Natural killer cell treated with Interleukin-12 subunit alpha and Interleukin-12 subunit beta and Interleukin-15 and Interleukin-18, amount 100 ng/mL, for 72 hours (primary cell): Measurements from ENCODE around the gene ZDHHC9. TPM values are rescaled to one million over a fixed set of nuclear protein-coding genes. Genes with fewer than 3 reads are reported as not detected.

Source experiments
- ATAC-seq, 2 donors: fragments of 150-1000 bp; cut with Tn5 transposase in 1 of 2; sonication (Bioruptor Pico), chemical (Tn5 transposase) in 1 of 2; 2 replicates each; pipeline ENCODE4 v1.10.0; 2021
- DNase-seq: peaks from one replicate; pipeline ENCODE4 v3.0.0; 2022; ENCODE audit warnings: low spot score
- H3K27ac Mint-ChIP-seq, 2 donors: 1 replicate in 1 of 2; 2 replicates in 1 of 2; pipeline ENCODE4 v1.8.0; 2022; ENCODE audit warnings: mixed read lengths in 2 of 2, mild to moderate bottlenecking in 1 of 2, moderate library complexity in 1 of 2
- H3K27me3 Mint-ChIP-seq, 2 donors: 1 replicate in 1 of 2; 2 replicates in 1 of 2; pipeline ENCODE4 v1.8.0; 2022; ENCODE audit warnings: mixed read lengths in 2 of 2
- H3K36me3 Mint-ChIP-seq: one replicate; pipeline ENCODE4 v1.8.0; 2022; ENCODE audit warnings: mixed read lengths
- H3K4me1 Mint-ChIP-seq, 2 donors: 1 replicate in 1 of 2; 2 replicates in 1 of 2; pipeline ENCODE4 v1.8.0; 2022; ENCODE audit warnings: low read depth in 2 of 2, mixed read lengths in 2 of 2, mild to moderate bottlenecking in 1 of 2
- H3K4me3 Mint-ChIP-seq: one replicate; pipeline ENCODE4 v1.8.0; 2022; ENCODE audit warnings: mixed read lengths
- H3K9me3 Mint-ChIP-seq: 2 replicates; pipeline ENCODE4 v1.8.0; 2022; ENCODE audit warnings: mixed read lengths
- total RNA-seq, 2 donors: library from RNA; stranded (reverse); gene quantifications; one replicate each; pipeline ENCODE4 v1.2.3, GENCODE V29; 2022

ZDHHC9 gene
- total RNA-seq, 2 donors from 2014 or later = 10.3 to 11.1 TPM

- no peaks in the 10 kb centered on the region for H3K27me3 Mint-ChIP-seq
- ATAC-seq (no peak), DNase-seq (no peak)
- peaks cover under 1% of the 10 kb centered on the region for H3K9me3 Mint-ChIP-seq
- peaks cover 63 to 67% of the 10 kb centered on the region in 2 donors for H3K4me1 Mint-ChIP-seq
- H3K27ac Mint-ChIP-seq = peak overlapping the region; percentile 96 to 99
- peak overlapping the region; percentile 79 for H3K4me3 Mint-ChIP-seq
- H3K36me3 Mint-ChIP-seq = no peaks in the 10 kb centered on the region
Measured at GRCh38 chrX:129773649-129774458, 69.8 kb downstream of the ZDHHC9 start.

DNA sequence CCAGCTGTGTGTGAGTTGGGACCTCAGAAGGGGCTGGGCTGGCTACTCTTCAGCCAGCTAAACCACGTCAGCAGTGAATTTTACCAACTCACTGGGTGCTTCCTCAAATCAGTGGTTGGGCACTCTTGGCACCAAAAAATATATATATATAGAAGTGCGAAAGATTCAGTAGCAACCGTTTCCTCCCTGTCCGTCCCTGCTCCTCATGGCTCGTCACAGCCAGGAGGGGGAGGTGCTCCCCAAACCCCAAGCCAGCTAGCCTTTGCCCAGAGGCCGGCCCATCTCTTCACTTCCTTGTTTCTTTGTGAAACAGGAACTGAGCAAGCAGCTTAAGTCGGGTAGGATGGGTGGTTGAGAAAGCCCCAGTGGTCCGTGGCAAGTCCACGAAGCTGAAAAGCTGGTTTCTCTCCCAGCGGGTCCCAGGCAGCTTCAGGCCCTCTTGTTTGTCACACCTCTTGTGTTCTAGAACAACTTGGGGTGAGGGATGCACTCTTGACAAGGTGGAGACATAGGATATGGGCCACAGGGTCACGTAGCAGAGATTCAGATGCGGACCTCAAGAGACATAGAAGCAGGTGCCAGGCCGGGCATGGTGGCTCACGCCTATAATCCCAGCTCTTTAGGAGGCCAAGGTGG is 70.8 kb downstream of the ZDHHC9 start:
- Mint-ChIP-seq H3K27me3 (no peaks in the 10 kb centered on the region), H3K4me1 (peaks cover 65 to 69% of the 10 kb centered on the region in 2 donors), H3K36me3 (no peaks in the 10 kb centered on the region), H3K9me3 (no peaks in the 10 kb centered on the region), H3K4me3 (peak overlapping the region; percentile 78), H3K27ac (peak overlapping the region; percentile 96 to 99)
- peak; percentile 78 to 89 for ATAC-seq
- DNase-seq = peak; percentile 92

- H3K27ac Mint-ChIP-seq = peak overlapping the region; percentile 85 to 96
Measured at GRCh38 chrX:129771266-129771995, 72.3 kb downstream of the ZDHHC9 start.

DNA sequence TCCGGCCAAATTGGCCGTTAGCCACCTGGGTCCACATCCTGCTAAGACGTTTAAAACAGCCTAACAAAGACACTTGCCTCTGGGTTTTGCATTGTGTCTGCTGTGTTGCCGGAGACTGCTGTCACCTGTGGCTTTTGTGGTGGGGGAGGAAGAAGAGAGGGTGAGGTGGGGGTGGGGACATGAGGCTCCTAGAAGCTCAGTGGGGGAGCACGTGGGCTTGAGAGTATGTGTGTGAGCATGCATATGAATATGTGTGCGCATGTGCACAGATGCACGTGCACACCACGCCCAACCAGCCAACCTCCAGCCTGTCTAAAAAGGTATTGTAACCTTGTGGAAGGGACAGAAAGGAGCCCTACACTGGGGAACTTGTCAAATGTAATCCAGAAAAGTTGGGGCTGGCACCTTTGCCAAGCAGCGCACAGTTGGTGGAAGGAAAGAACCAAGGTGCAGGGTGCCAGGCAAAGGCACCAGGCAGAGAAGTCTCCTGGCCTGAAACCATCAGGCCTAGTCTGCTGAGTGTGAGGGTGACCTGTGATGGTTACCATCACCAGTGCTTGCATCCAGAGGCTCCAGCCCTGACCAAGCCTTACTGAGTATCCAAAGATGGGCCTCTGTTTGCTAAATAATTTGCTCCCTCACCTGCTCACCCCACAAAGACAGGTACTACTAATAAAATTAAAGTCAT is 74.1 kb downstream of the ZDHHC9 start:
- Mint-ChIP-seq H3K27me3 (no peaks in the 10 kb centered on the region), H3K4me3 (peak overlapping the region; percentile 52), H3K36me3 (no peaks in the 10 kb centered on the region), H3K9me3 (no peaks in the 10 kb centered on the region), H3K27ac (peak overlapping the region; percentile 78 to 79), H3K4me1 (peaks cover 48 to 53% of the 10 kb centered on the region in 2 donors)
- DNase-seq (no peak), ATAC-seq (peak; percentile 71 to 81)

More at GRCh38 chrX:129771266-129771995, 72.3 kb downstream of the ZDHHC9 start:
- H3K9me3 Mint-ChIP-seq = no peaks in the 10 kb centered on the region
- peak overlapping the region; percentile 71 for H3K4me3 Mint-ChIP-seq
- H3K27me3 Mint-ChIP-seq = no peaks in the 10 kb centered on the region
- peaks cover 53 to 59% of the 10 kb centered on the region in 2 donors for H3K4me1 Mint-ChIP-seq
- DNase-seq = no peak
- no peak for ATAC-seq
- no peaks in the 10 kb centered on the region for H3K36me3 Mint-ChIP-seq

- no peak for DNase-seq
- Mint-ChIP-seq H3K4me3 (peak overlapping the region; percentile 52), H3K27ac (peak overlapping the region; percentile 78 to 79), H3K9me3 (no peaks in the 10 kb centered on the region), H3K4me1 (peaks cover 40 to 46% of the 10 kb centered on the region in 2 donors), H3K36me3 (no peaks in the 10 kb centered on the region), H3K27me3 (no peaks in the 10 kb centered on the region)
- no peak for ATAC-seq
Measured at GRCh38 chrX:129768586-129769466, 74.9 kb downstream of the ZDHHC9 start.

DNA sequence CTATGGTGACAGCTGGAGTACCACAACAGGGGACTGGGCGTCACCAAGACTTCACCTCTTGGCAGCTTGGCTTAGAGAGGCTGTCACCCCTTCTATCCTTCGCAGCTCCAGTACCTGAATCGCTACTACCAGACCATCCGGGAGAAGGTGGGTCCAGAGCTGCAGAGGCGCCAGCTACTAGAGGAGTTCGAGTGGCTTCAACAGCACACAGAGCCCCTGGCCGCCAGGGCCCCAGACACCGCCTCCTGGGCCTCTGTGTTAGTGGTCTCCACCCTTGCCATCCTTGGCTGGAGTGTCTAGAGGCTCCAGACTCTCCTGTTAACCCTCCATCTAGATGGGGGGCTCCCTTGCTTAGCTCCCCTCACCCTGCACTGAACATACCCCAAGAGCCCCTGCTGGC is 75.5 kb downstream of the ZDHHC9 start:
- ATAC-seq (no peak), DNase-seq (no peak)
- H3K36me3 Mint-ChIP-seq = no peaks in the 10 kb centered on the region
- no peak overlapping the region for H3K4me3 Mint-ChIP-seq
- no peaks in the 10 kb centered on the region for H3K27me3 Mint-ChIP-seq
- H3K27ac Mint-ChIP-seq = peak overlapping the region; percentile 78 to 79
- peaks cover 36 to 42% of the 10 kb centered on the region in 2 donors for H3K4me1 Mint-ChIP-seq
- H3K9me3 Mint-ChIP-seq = no peaks in the 10 kb centered on the region

GRCh38 chrX:129763666-129764065 is 80.0 kb downstream of the ZDHHC9 start:
- Mint-ChIP-seq H3K36me3 (no peaks in the 10 kb centered on the region), H3K27me3 (no peaks in the 10 kb centered on the region), H3K27ac (no peak overlapping the region), H3K4me3 (no peak overlapping the region), H3K4me1 (peaks cover 28 to 41% of the 10 kb centered on the region in 2 donors), H3K9me3 (no peaks in the 10 kb centered on the region)
- no peak for ATAC-seq
- DNase-seq = no peak

DNA sequence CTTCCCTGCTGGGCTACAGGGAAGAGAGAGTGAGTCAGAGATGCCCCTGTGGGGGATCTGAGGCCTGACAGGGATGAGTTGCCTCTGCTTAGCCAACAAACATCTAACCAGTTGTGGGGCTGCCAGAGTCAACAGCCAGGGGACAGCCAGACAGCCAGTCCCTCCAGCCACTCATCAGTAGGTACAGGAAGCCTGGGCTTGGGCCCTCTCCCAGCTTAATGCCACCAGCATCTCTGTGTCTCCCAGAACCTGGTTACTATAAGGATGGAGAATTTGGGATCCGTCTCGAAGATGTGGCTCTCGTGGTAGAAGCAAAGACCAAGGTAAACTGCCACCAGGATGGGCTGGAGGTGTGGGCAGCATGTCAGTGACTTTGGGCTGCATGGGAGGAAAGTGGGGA is 81.2 kb downstream of the ZDHHC9 start:
- DNase-seq (no peak), ATAC-seq (no peak)
- H3K9me3 Mint-ChIP-seq = no peaks in the 10 kb centered on the region
- H3K36me3 Mint-ChIP-seq = no peaks in the 10 kb centered on the region
- H3K27ac Mint-ChIP-seq = no peak overlapping the region
- H3K4me3 Mint-ChIP-seq = no peak overlapping the region
- H3K27me3 Mint-ChIP-seq = no peaks in the 10 kb centered on the region
- H3K4me1 Mint-ChIP-seq = peaks cover 34 to 46% of the 10 kb centered on the region in 2 donors

- no peak for ATAC-seq
- Mint-ChIP-seq H3K4me1 (peaks cover 35 to 46% of the 10 kb centered on the region in 2 donors), H3K36me3 (no peaks in the 10 kb centered on the region), H3K27me3 (no peaks in the 10 kb centered on the region), H3K9me3 (no peaks in the 10 kb centered on the region), H3K27ac (no peak overlapping the region), H3K4me3 (no peak overlapping the region)
- no peak for DNase-seq
Measured at GRCh38 chrX:129761596-129761995, 82.1 kb downstream of the ZDHHC9 start.

DNA sequence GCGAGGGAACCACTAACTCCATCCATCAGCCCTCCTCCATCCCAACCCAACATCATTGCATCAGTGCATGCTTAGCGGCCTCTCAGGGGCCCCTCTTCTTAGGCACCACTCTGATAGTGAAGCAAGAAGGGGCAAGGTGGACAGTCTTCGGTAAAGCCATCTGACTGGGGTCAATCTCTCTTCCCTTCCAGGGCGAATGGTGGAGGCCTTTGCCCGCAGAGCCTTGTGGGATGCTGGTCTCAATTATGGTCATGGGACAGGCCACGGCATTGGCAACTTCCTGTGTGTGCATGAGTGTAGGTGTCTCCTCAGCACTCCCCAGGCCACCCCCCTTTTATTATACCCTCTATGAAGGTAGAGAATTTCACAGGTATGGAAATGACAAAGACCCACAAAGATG is 82.7 kb downstream of the ZDHHC9 start:
- ATAC-seq (no peak), DNase-seq (no peak)
- H3K36me3 Mint-ChIP-seq = no peaks in the 10 kb centered on the region
- H3K4me3 Mint-ChIP-seq = no peak overlapping the region
- H3K9me3 Mint-ChIP-seq = no peaks in the 10 kb centered on the region
- H3K27ac Mint-ChIP-seq = peak overlapping the region; percentile 81 to 84
- H3K27me3 Mint-ChIP-seq = no peaks in the 10 kb centered on the region
- peaks cover 33 to 49% of the 10 kb centered on the region in 2 donors for H3K4me1 Mint-ChIP-seq

DNA sequence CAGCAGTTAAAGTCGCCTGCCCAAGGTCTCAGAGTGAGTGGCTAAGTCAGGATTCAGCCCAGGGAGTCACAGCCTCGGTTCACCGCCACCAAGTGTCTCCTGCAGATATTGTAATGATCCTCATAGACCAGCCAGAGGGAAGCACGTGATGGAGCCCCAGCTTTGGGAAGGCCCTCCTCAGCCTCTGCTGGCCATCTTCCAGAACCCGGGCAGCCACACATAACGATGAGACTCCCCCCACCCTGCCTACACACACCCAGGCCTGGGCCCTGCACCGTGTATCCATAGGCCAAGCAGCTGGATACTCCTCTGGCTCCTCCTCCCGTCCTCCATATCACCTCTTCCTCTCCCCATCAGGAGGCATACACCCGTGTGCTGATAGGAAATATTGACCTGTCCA is 83.5 kb downstream of the ZDHHC9 start:
- no peaks in the 10 kb centered on the region for H3K27me3 Mint-ChIP-seq
- H3K36me3 Mint-ChIP-seq = no peaks in the 10 kb centered on the region
- H3K4me3 Mint-ChIP-seq = peak overlapping the region; percentile 60
- peaks cover 31 to 51% of the 10 kb centered on the region in 2 donors for H3K4me1 Mint-ChIP-seq
- no peak for DNase-seq
- H3K9me3 Mint-ChIP-seq = no peaks in the 10 kb centered on the region
- peak overlapping the region; percentile 81 to 84 for H3K27ac Mint-ChIP-seq
- peak; percentile 2 to 29 for ATAC-seq

- Mint-ChIP-seq H3K36me3 (no peaks in the 10 kb centered on the region), H3K27me3 (no peaks in the 10 kb centered on the region), H3K4me3 (peak overlapping the region; percentile 60), H3K4me1 (peaks cover 35 to 55% of the 10 kb centered on the region in 2 donors), H3K27ac (peak overlapping the region; percentile 81 to 84), H3K9me3 (no peaks in the 10 kb centered on the region)
- DNase-seq (peak; percentile 74), ATAC-seq (peak; percentile 85 to 90)
Measured at GRCh38 chrX:129759576-129760061, 84.1 kb downstream of the ZDHHC9 start.
